H1 (cell line): Measurements from ENCODE around the gene UFC1. TPM values are rescaled to one million over a fixed set of nuclear protein-coding genes. Genes with fewer than 3 reads are reported as not detected.

Experiments used
- ATF2 ChIP-seq: IDR thresholded peaks from 2 replicates; pipeline ENCODE4 v1.6.1; 2012; ENCODE audit warnings: low read length, inconsistent platforms
- CEBPB ChIP-seq: IDR thresholded peaks from 2 replicates; pipeline ENCODE4 v1.6.1; 2012; ENCODE audit warnings: low read depth, low read length
- CHD7 ChIP-seq: fragments of 300-600 bp; sonication (generic); IDR thresholded peaks from 2 replicates; pipeline ENCODE4 v1.7.1; 2012; ENCODE audit warnings: low read length, moderate library complexity, mild to moderate bottlenecking, inconsistent platforms; ENCODE audit not compliant: insufficient replicate concordance
- EGR1 ChIP-seq: IDR thresholded peaks from 2 replicates; pipeline ENCODE4 v1.6.1; 2011; ENCODE audit warnings: low read depth, low read length, borderline replicate concordance
- EZH2 ChIP-seq: fragments of 200-600 bp; sonication (generic); IDR thresholded peaks from 2 replicates; pipeline ENCODE4 v1.7.1; 2012; ENCODE audit warnings: low read depth, mild to moderate bottlenecking, moderate library complexity, low read length, inconsistent platforms; ENCODE audit not compliant: severe bottlenecking
- JUN ChIP-seq: IDR thresholded peaks from 2 replicates; pipeline ENCODE4 v1.6.1; 2011; ENCODE audit warnings: low read depth, mild to moderate bottlenecking, improper control_type of control experiment, low read length
- KDM5A ChIP-seq: fragments of 200-600 bp; IDR thresholded peaks from 2 replicates; pipeline ENCODE4 v1.7.1; 2012; ENCODE audit warnings: mild to moderate bottlenecking, low read length, inconsistent platforms, mixed read lengths
- MAX ChIP-seq: IDR thresholded peaks from 2 replicates; pipeline ENCODE4 v1.6.1; 2012; ENCODE audit warnings: inconsistent platforms
- POU5F1 ChIP-seq: IDR thresholded peaks from 2 replicates; pipeline ENCODE4 v1.6.1; 2011; ENCODE audit warnings: low read depth, mild to moderate bottlenecking, low read length, moderate library complexity
- SIX5 ChIP-seq: IDR thresholded peaks from 2 replicates; pipeline ENCODE4 v1.6.1; 2011; ENCODE audit warnings: mild to moderate bottlenecking, low read depth, low read length
- TBP ChIP-seq: IDR thresholded peaks from 2 replicates; pipeline ENCODE4 v1.6.1; 2011; ENCODE audit warnings: low read depth, low read length, improper control_type of control experiment
- polyA plus RNA-seq, 7 experiments: library from polyadenylated mRNA; depleted of rRNA in 3 of 7; stranded (reverse) in 5 of 7; unstranded in 2 of 7; fragments of >200 nt in 5 of 7; fragments of 200-250 nt in 2 of 7; gene quantifications; 1 replicate in 5 of 7; 2 replicates in 1 of 7; 4 replicates in 1 of 7; pipeline versions ENCODE4 v1.2.1 to v1.2.3, GENCODE V29; 2011 to 2013; ENCODE audit warnings: missing spikeins in 2 of 7, mixed read lengths in 2 of 7
- total RNA-seq: library from RNA; stranded (reverse); fragmentation: NEBNext Ultra II Directional; extraction: Animal tissue kit (Norgen Biotek cat#: 25700); gene quantifications from 2 replicates; pipeline ENCODE4 v1.2.1, GENCODE V29; 2021

Gene UFC1
- total and polyA plus RNA-seq, 2 of the 8 experiments (the other 6 are each of a cell fraction or from before 2014, with no cell fraction given), result 67.8 to 102 TPM

- TF ChIP-seq CHD7 (no peak), CEBPB (no peak), SIX5 (no peak), KDM5A (no peak), EGR1 (no peak), POU5F1 (no peak), ATF2 (no peak), EZH2 (no peak), TBP (no peak), JUN (no peak), MAX (no peak)
- TF ChIP-seq, all 59 proteins: peak for 0
Measured at GRCh38 chr1:161111527-161111926, 42.3 kb upstream of the UFC1 start (continued).
